ENCODE data around the gene BEAN1. TPM values are rescaled to one million over a fixed set of nuclear protein-coding genes. Genes with fewer than 3 reads are reported as not detected.

BEAN1 gene
- total RNA-seq, 1 experiment from 2014 or later: 0.24 TPM

DNA sequence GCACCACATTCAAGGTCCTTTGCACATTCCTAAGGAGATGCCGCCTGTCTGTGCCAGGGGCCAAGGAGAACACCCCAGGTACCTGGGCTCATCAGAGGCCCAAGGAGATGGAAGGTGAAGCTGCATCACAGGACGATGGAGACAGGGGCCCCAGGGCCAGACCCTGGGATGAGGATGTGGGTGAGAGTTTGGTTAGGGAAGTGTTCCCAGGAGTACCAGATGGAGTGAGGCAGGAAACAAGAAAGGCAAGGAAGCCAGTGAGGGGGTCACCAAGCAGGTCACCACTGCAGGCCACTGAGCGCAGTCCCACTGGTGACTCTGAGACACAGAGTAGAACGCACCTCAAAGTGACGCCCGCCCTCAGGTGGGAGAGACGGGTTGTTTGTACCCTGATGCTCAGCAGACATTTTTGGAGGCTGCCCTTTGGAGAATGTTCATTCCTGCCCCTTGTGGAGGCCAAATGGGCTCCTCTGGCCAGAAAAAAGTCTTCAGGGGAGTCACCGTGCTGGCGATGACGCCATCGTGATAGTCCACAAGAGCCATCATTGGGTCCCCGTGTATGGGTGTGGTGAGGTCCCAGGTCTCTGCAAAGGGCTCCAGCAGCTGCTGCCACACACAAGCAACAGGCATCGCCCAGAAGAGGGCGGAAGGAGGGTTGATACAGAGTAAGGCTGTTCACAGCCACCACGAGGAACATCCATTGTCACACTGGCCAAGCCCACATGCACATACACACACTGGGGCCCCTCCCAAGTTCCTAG is 57.5 kb downstream of the BEAN1 start:
- no peaks in the 10 kb centered on the region for H3K79me1 ChIP-seq (ENCODE audit: insufficient read depth, low read depth, low read length, poor library complexity, severe bottlenecking)
- no peak overlapping the region for H3K27ac ChIP-seq (ENCODE audit: insufficient read length, low read depth, low read length)
- peak; percentile 26 for DNase-seq
- no peak overlapping the region for H3K4ac ChIP-seq (ENCODE audit: low read depth, low read length)
- H3K14ac ChIP-seq (ENCODE audit: insufficient read depth, low read length): no peak overlapping the region
- TF ChIP-seq, protein P1, sequence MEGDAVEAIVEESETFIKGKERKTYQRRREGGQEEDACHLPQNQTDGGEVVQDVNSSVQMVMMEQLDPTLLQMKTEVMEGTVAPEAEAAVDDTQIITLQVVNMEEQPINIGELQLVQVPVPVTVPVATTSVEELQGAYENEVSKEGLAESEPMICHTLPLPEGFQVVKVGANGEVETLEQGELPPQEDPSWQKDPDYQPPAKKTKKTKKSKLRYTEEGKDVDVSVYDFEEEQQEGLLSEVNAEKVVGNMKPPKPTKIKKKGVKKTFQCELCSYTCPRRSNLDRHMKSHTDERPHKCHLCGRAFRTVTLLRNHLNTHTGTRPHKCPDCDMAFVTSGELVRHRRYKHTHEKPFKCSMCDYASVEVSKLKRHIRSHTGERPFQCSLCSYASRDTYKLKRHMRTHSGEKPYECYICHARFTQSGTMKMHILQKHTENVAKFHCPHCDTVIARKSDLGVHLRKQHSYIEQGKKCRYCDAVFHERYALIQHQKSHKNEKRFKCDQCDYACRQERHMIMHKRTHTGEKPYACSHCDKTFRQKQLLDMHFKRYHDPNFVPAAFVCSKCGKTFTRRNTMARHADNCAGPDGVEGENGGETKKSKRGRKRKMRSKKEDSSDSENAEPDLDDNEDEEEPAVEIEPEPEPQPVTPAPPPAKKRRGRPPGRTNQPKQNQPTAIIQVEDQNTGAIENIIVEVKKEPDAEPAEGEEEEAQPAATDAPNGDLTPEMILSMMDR (conservative IDR thresholded peaks at IDR 0.05): no peak
- no peak overlapping the region for H4K5ac ChIP-seq (ENCODE audit: insufficient read length, low read depth, low read length)
- peaks cover 0 to 8% (median 0%) of the 10 kb centered on the region in 3 experiments; a peak in 2 of 7 replicates for H3K36me3 Mint-ChIP-seq (ENCODE audit: insufficient read depth in 1 of 3, low read depth in 3 of 3)
- H2AK5ac ChIP-seq (ENCODE audit: insufficient read length, low read length): no peak overlapping the region
- H3K4me1 ChIP-seq (ENCODE audit: insufficient read depth, low read length): no peaks in the 10 kb centered on the region
- H3K4me2 ChIP-seq (ENCODE audit: insufficient read depth, insufficient read length, low read length): no peak overlapping the region
- no peak overlapping the region for H2BK15ac ChIP-seq (ENCODE audit: low read depth, low read length)
- peaks cover 11 to 15% of the 10 kb centered on the region in 2 experiments for H3K4me1 Mint-ChIP-seq
- H2BK20ac ChIP-seq (ENCODE audit: low read depth, low read length, poor library complexity, severe bottlenecking): no peak overlapping the region
- H3T11ph ChIP-seq (ENCODE audit: low read length): no peak overlapping the region
- no peak overlapping the region for H4K91ac ChIP-seq (ENCODE audit: insufficient read length, low read depth, low read length)
- no peaks in the 10 kb centered on the region for H3K9me3 ChIP-seq (ENCODE audit: control insufficient read depth, low read depth, low read length)
- no peak overlapping the region for H2AFZ ChIP-seq (ENCODE audit: low read length)
- H2BK12ac ChIP-seq (ENCODE audit: insufficient read length, low read depth, low read length): no peak overlapping the region
- H4K8ac ChIP-seq (replicated peaks; ENCODE audit: insufficient read length, low read depth, low read length): no peak overlapping the region
- no CpG with 5 or more reads among the region's 15 CpGs for WGBS (ENCODE audit: extremely low coverage, insufficient read length, low lambda C conversion rate)
- no peak overlapping the region for H3K18ac ChIP-seq (ENCODE audit: insufficient read length, low read depth, low read length)
- no peak overlapping the region for H2BK120ac ChIP-seq (ENCODE audit: low read depth, low read length, poor library complexity, severe bottlenecking)
- H4K20me1 ChIP-seq (ENCODE audit: control insufficient read depth, insufficient read depth, insufficient read length): no peaks in the 10 kb centered on the region
- no peak overlapping the region for H2BK5ac ChIP-seq (ENCODE audit: insufficient read length, low read length)
- no peak overlapping the region for H3K23ac ChIP-seq (ENCODE audit: insufficient read length, low read depth, low read length)
- H3K79me2 ChIP-seq (ENCODE audit: insufficient read depth, low read length): no peaks in the 10 kb centered on the region
- no peaks in the 10 kb centered on the region for H3K27me3 ChIP-seq (ENCODE audit: insufficient read depth, low read length)
- no peaks in the 10 kb centered on the region for H3K23me2 ChIP-seq (ENCODE audit: insufficient read length, low read depth, low read length, poor library complexity, severe bottlenecking)
- H3K27me3 Mint-ChIP-seq (ENCODE audit: low read depth): no peaks in the 10 kb centered on the region; the same call in none of the 2 replicates
- no peak overlapping the region for H3K56ac ChIP-seq (ENCODE audit: insufficient read length, low read depth, low read length)
- H3K9me3 Mint-ChIP-seq: peaks cover 5 to 6% of the 10 kb centered on the region in 2 experiments; a peak in 4 of 5 replicates
- H3K9ac ChIP-seq (ENCODE audit: extremely low read depth, insufficient read length, low read length): no peak overlapping the region
- peak overlapping the region in 1 of 3 experiments; percentile 71; a peak in 1 of 7 replicates for H3K27ac Mint-ChIP-seq
- H3K4me3 Mint-ChIP-seq: no peak overlapping the region; a peak in 1 of 5 replicates
